Activated CD4-positive, alpha-beta T cell treated with anti-CD3 and anti-CD28 coated beads for 36 hours (primary cell): ENCODE measurements around the gene GTF2IRD1. TPM values are rescaled to one million over a fixed set of nuclear protein-coding genes. Genes with fewer than 3 reads are reported as not detected.

Source experiments
- ATAC-seq: fragments of 200-7000 bp; cut with Tn5 transposase; one replicate; pipeline ENCODE4 v1.10.0; 2021; ENCODE audit warnings: mild to moderate bottlenecking, moderate library complexity
- CTCF ChIA-PET: fragments of 350-600 bp; sonication (Branson Sonifier 250); formaldehyde crosslinking; loops from one replicate; lab custom pipeline; 2021; ENCODE audit warnings: antibody characterized with exemption; lab: Charles Lee
- POLR2A ChIA-PET: fragments of 350-600 bp; sonication (Branson Sonifier 250); formaldehyde crosslinking; loops from one replicate; lab custom pipeline; 2021; ENCODE audit warnings: antibody characterized with exemption, inconsistent platforms; lab: Charles Lee
- DNase-seq: peaks from one replicate; pipeline ENCODE4 v3.0.0-alpha.2; 2020
- H3K27ac Mint-ChIP-seq: one replicate; pipeline ENCODE4 v1.8.0; 2021; ENCODE audit warnings: mixed read lengths
- H3K27me3 Mint-ChIP-seq: one replicate; pipeline ENCODE4 v1.8.0; 2021; ENCODE audit warnings: mixed read lengths
- H3K36me3 Mint-ChIP-seq: one replicate; pipeline ENCODE4 v1.8.0; 2021; ENCODE audit warnings: low read depth, mixed read lengths
- H3K4me1 Mint-ChIP-seq: one replicate; pipeline ENCODE4 v1.8.0; 2021; ENCODE audit warnings: mixed read lengths
- H3K4me3 Mint-ChIP-seq: one replicate; pipeline ENCODE4 v1.8.0; 2021; ENCODE audit warnings: mild to moderate bottlenecking, moderate library complexity, mixed read lengths
- H3K9me3 Mint-ChIP-seq: one replicate; pipeline ENCODE4 v1.8.0; 2021; ENCODE audit warnings: low read depth, mixed read lengths
- intact Hi-C, 2 experiments: fragments of 100-400 bp; cut with DNase I in 1 of 2; cut with micrococcal nuclease in 1 of 2; formaldehyde crosslinking; loops; one replicate each; pipeline versions ENCODE4 v1.14.2 to v1.15.1; 2022 to 2024; cut with DNase I, micrococcal nuclease
- total RNA-seq, 2 experiments: library from RNA; stranded (reverse); gene quantifications; one replicate each; pipeline ENCODE4 v1.2.3, GENCODE V29; 2021

Gene GTF2IRD1
- total RNA-seq, 2 experiments from 2014 or later = 4.6 to 5.3 TPM

DNA sequence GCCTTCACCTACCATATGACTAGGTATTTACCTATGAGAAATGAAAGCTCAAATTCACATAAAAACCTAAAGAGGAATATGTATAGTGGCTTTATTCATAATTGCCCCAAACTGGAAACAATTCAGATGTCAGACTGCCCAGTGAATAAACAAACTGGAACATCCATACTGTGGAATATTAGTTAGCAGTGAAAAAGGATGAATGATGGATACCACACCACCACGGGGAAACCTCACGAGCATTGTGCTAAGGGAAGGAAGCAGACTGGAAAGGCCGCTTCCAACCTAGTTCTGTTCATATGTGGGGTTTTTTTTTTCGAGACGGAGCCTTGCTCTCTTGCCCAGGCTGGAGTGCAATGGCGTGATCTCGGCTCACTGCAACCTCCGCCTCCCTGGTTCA, 16.8 kb downstream of the GTF2IRD1 start:
- H3K27ac Mint-ChIP-seq = no peak overlapping the region
- H3K4me1 Mint-ChIP-seq = no peaks in the 10 kb centered on the region
- no peak for ATAC-seq
- H3K9me3 Mint-ChIP-seq = no peaks in the 10 kb centered on the region
- H3K27me3 Mint-ChIP-seq = no peaks in the 10 kb centered on the region
- DNase-seq = no peak
- intact Hi-C loops = no loop called here
- no peaks in the 10 kb centered on the region for H3K36me3 Mint-ChIP-seq
- POLR2A ChIA-PET = no interaction called here
- H3K4me3 Mint-ChIP-seq = no peak overlapping the region
- CTCF ChIA-PET = no interaction called here

GRCh38 chr7:74473116-74473515, 19.4 kb downstream of the GTF2IRD1 start:
- CTCF ChIA-PET = interaction anchor here (0.5 to 0.6 kb wide), 2 partner anchors 64 to 289 kb away, joined by 3 to 4 read pairs; no protein-coding TSS in a partner anchor
- intact Hi-C loops = no loop called here
- H3K9me3 Mint-ChIP-seq = no peaks in the 10 kb centered on the region
- peaks cover 4% of the 10 kb centered on the region for H3K4me1 Mint-ChIP-seq
- no peaks in the 10 kb centered on the region for H3K27me3 Mint-ChIP-seq
- ATAC-seq (no peak), DNase-seq (no peak)
- POLR2A ChIA-PET = interaction anchor here (0.6 kb wide), 1 partner anchor 352 kb away, joined by 4 read pairs; no protein-coding TSS in a partner anchor
- no peak overlapping the region for H3K27ac Mint-ChIP-seq
- no peak overlapping the region for H3K4me3 Mint-ChIP-seq
- H3K36me3 Mint-ChIP-seq = no peaks in the 10 kb centered on the region

- H3K4me3 Mint-ChIP-seq = no peak overlapping the region
- CTCF ChIA-PET = no interaction called here
- POLR2A ChIA-PET = no interaction called here
Measured at GRCh38 chr7:74474271-74474865, 20.7 kb downstream of the GTF2IRD1 start.

DNA sequence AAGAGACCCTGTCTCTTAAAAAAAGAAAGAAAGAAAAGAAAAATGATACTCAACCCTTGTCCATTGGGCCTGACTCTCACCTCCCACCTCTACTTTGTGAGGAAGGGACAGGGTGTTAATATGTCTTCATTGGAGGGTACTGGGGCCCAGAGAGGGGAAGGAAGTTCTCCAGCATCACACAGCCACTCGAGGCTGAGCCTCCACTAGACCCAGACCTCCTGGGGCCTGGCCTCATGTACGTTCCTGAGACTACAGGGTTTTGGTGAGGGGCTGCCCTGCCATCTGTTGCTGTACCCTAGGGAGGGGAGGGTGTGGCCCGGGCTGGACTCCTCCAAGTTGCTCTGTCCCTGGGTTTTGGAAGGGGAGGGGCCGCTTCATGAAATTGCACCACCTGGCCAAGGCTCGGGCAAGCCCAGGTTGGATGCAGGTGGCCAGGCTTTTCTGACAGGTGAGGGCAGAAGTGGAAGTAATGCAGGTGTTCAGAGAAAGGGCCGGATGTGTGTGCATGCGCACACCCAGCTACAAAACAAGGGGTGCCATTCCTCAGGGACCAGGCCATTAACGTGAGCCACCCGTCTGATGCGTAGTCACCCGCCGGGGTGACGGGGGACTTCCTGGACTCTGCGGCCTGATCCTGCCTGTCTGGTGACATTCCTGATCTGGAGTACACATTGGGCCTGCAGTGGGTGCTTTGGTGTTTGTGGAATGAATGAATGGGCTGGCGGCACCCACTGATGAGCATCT, 21.7 kb downstream of the GTF2IRD1 start:
- H3K4me3 Mint-ChIP-seq = no peak overlapping the region
- peaks cover 3% of the 10 kb centered on the region for H3K27me3 Mint-ChIP-seq
- DNase-seq (no peak), ATAC-seq (no peak)
- no peaks in the 10 kb centered on the region for H3K36me3 Mint-ChIP-seq
- H3K9me3 Mint-ChIP-seq = no peaks in the 10 kb centered on the region
- H3K27ac Mint-ChIP-seq = no peak overlapping the region
- intact Hi-C loops = no loop called here
- CTCF ChIA-PET = no interaction called here
- POLR2A ChIA-PET = no interaction called here
- H3K4me1 Mint-ChIP-seq = peaks cover 5% of the 10 kb centered on the region

More at GRCh38 chr7:74474271-74474865, 20.7 kb downstream of the GTF2IRD1 start:
- Mint-ChIP-seq H3K27ac (no peak overlapping the region), H3K9me3 (no peaks in the 10 kb centered on the region), H3K36me3 (no peaks in the 10 kb centered on the region), H3K4me1 (peaks cover 5% of the 10 kb centered on the region), H3K27me3 (no peaks in the 10 kb centered on the region)
- intact Hi-C loops = no loop called here
- DNase-seq (no peak), ATAC-seq (no peak)

- ChIA-PET POLR2A (no interaction called here), CTCF (no interaction called here)
- H3K4me3 Mint-ChIP-seq = no peak overlapping the region
- intact Hi-C loops = no loop called here
- no peak overlapping the region for H3K27ac Mint-ChIP-seq
- H3K4me1 Mint-ChIP-seq = peaks cover 5% of the 10 kb centered on the region
- H3K36me3 Mint-ChIP-seq = no peaks in the 10 kb centered on the region
- peaks cover 3% of the 10 kb centered on the region for H3K27me3 Mint-ChIP-seq
- no peak for ATAC-seq
- no peak for DNase-seq
- H3K9me3 Mint-ChIP-seq = no peaks in the 10 kb centered on the region
Measured at GRCh38 chr7:74475987-74476350, 22.3 kb downstream of the GTF2IRD1 start.

DNA sequence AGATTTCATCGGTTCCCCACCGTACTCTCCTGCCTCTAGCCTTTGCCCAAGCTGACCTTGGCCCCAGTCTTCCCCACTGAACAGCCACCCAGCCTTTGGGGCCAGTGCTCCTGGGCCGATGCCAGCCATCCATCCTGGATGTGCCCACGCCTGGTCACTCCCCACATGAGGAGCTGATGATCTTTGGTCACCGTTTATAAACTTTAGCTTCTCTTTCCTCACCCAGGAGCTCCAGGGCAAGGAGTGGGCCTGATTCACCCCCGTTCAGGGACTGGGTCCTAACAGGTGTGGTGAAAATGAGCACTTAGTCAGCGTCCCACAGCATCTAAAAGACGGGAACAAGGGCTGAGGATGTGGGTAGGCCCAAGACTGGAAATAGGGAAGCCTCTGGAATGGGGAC, 22.9 kb downstream of the GTF2IRD1 start:
- Mint-ChIP-seq H3K36me3 (no peaks in the 10 kb centered on the region), H3K9me3 (no peaks in the 10 kb centered on the region), H3K27me3 (peaks cover 3% of the 10 kb centered on the region), H3K27ac (no peak overlapping the region), H3K4me3 (no peak overlapping the region), H3K4me1 (peaks cover 5% of the 10 kb centered on the region)
- ChIA-PET POLR2A (no interaction called here), CTCF (no interaction called here)
- intact Hi-C loops = no loop called here
- ATAC-seq (no peak), DNase-seq (no peak)

GRCh38 chr7:74478671-74479065, 25.0 kb downstream of the GTF2IRD1 start:
- Mint-ChIP-seq H3K27ac (no peak overlapping the region), H3K9me3 (no peaks in the 10 kb centered on the region), H3K4me3 (no peak overlapping the region), H3K36me3 (no peaks in the 10 kb centered on the region), H3K27me3 (peaks cover 5% of the 10 kb centered on the region), H3K4me1 (peaks cover 5% of the 10 kb centered on the region)
- intact Hi-C loops = no loop called here
- CTCF ChIA-PET = interaction anchor here (1.0 kb wide), 1 partner anchor 29 kb away, joined by 3 read pairs; no protein-coding TSS in a partner anchor
- DNase-seq = no peak
- no peak for ATAC-seq
- POLR2A ChIA-PET = no interaction called here

GRCh38 chr7:74479066-74479781, 25.5 kb downstream of the GTF2IRD1 start:
- intact Hi-C loops = no loop called here
- Mint-ChIP-seq H3K4me3 (no peak overlapping the region), H3K27ac (no peak overlapping the region), H3K27me3 (peaks cover 5% of the 10 kb centered on the region), H3K9me3 (no peaks in the 10 kb centered on the region), H3K36me3 (no peaks in the 10 kb centered on the region), H3K4me1 (peaks cover 5% of the 10 kb centered on the region)
- ATAC-seq (no peak), DNase-seq (no peak)
- ChIA-PET CTCF (interaction anchor here (1.0 kb wide), 1 partner anchor 29 kb away, joined by 3 read pairs; no protein-coding TSS in a partner anchor), POLR2A (interaction anchor here (0.6 kb wide), 1 partner anchor 213 kb away, joined by 7 read pairs; no protein-coding TSS in a partner anchor)

GRCh38 chr7:74479961-74480829, 26.5 kb downstream of the GTF2IRD1 start:
- Mint-ChIP-seq H3K36me3 (no peaks in the 10 kb centered on the region), H3K4me3 (no peak overlapping the region), H3K27ac (no peak overlapping the region), H3K9me3 (no peaks in the 10 kb centered on the region), H3K27me3 (peaks cover 5% of the 10 kb centered on the region), H3K4me1 (peaks cover 5% of the 10 kb centered on the region)
- no peak for ATAC-seq
- no peak for DNase-seq
- POLR2A ChIA-PET = interaction anchor here (0.6 kb wide), 1 partner anchor 214 kb away, joined by 7 read pairs; no protein-coding TSS in a partner anchor
- intact Hi-C loops = no loop called here
- CTCF ChIA-PET = no interaction called here

DNA sequence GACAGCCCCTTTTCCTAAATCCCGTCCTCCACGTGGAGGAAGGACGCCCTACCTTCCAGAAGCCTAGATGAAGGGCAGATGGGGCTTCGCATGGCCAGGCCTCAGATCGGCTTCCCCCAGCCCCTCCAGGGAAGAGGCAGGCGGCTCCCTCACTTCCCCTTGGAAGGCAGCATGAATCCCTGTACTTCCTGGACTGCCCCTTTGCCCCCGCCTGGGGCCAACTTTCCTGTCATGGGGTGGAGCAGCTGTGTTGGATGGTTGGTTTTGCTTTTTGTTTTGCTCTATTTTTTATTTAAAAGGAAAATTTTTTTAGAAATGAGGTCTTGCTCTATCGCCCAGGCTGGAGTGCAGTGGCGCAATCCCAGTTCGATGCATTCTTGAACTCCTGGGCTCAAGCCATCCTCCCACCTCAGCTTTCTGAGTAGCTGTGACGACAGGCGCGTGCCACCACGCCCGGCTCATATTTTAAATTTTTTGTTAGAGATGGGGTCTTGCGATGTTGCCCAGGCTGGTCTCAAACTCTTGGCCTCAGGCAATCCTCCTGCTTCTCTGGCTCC, 27.2 kb downstream of the GTF2IRD1 start:
- Mint-ChIP-seq H3K4me1 (peaks cover 5% of the 10 kb centered on the region), H3K27me3 (peaks cover 5% of the 10 kb centered on the region), H3K27ac (no peak overlapping the region), H3K9me3 (no peaks in the 10 kb centered on the region), H3K4me3 (no peak overlapping the region), H3K36me3 (no peaks in the 10 kb centered on the region)
- CTCF ChIA-PET = interaction anchor here (0.8 kb wide), 1 partner anchor 63 kb away, joined by 3 read pairs; no protein-coding TSS in a partner anchor
- DNase-seq (no peak), ATAC-seq (no peak)
- POLR2A ChIA-PET = no interaction called here
- intact Hi-C loops = no loop called here
